Mesothelial cell of epicardium (in vitro differentiated cells): ENCODE measurements around the gene SPINK6. TPM values are rescaled to one million over a fixed set of nuclear protein-coding genes. Genes with fewer than 3 reads are reported as not detected.
A peak's percentile ranks its signal among the peaks of the same experiment; 100 is the strongest.

ENCODE experiments used
- DNase-seq, 2 experiments: peaks; one replicate each; pipeline ENCODE4 v3.0.0; 2021; ENCODE audit warnings: low spot score in 2 of 2; ENCODE audit not compliant: unreplicated experiment in 2 of 2
- H3K27ac Mint-ChIP-seq: 2 replicates; pipeline ENCODE4 v1.8.0; 2021; ENCODE audit warnings: mixed read lengths
- H3K27me3 Mint-ChIP-seq: 2 replicates; pipeline ENCODE4 v1.8.0; 2021; ENCODE audit warnings: low read depth, mixed read lengths
- H3K36me3 Mint-ChIP-seq: 2 replicates; pipeline ENCODE4 v1.8.0; 2021; ENCODE audit warnings: mixed read lengths
- H3K4me1 Mint-ChIP-seq: 2 replicates; pipeline ENCODE4 v1.8.0; 2021; ENCODE audit warnings: mixed read lengths
- H3K4me3 Mint-ChIP-seq: 2 replicates; pipeline ENCODE4 v1.8.0; 2021; ENCODE audit warnings: mild to moderate bottlenecking, moderate library complexity, mixed read lengths
- H3K9me3 Mint-ChIP-seq: 2 replicates; pipeline ENCODE4 v1.8.0; 2021; ENCODE audit warnings: mixed read lengths
- CTCF ChIP-seq: fragments of 200-600 bp; sonication (generic); IDR thresholded peaks from one replicate; pipeline ENCODE4 v1.5.0; 2021; ENCODE audit warnings: antibody characterized with exemption; ENCODE audit not compliant: unreplicated experiment
- total RNA-seq: library from RNA; stranded (reverse); gene quantifications from 3 replicates; pipeline ENCODE4 v1.2.1, GENCODE V29; 2021

SPINK6 gene
- total RNA-seq, 1 donor from 2014 or later, result not detected

GRCh38 chr5:148186248-148187003 lies 16.4 kb upstream of the SPINK6 start:
- H3K4me1 Mint-ChIP-seq, result no peaks in the 10 kb centered on the region
- H3K36me3 Mint-ChIP-seq, result no peaks in the 10 kb centered on the region
- H3K27ac Mint-ChIP-seq, result no peak overlapping the region
- no peaks in the 10 kb centered on the region for H3K9me3 Mint-ChIP-seq
- H3K27me3 Mint-ChIP-seq, result peaks cover 31% of the 10 kb centered on the region
- no peak for DNase-seq
- no peak overlapping the region for H3K4me3 Mint-ChIP-seq
- no peak for TF ChIP-seq CTCF

- Mint-ChIP-seq H3K9me3 (no peaks in the 10 kb centered on the region), H3K27me3 (peaks cover 20% of the 10 kb centered on the region), H3K4me1 (peaks cover 11% of the 10 kb centered on the region), H3K36me3 (no peaks in the 10 kb centered on the region), H3K27ac (no peak overlapping the region), H3K4me3 (no peak overlapping the region)
- no peak for TF ChIP-seq CTCF
- DNase-seq, result no peak
These were observed 11.8 kb upstream of the SPINK6 start for GRCh38 chr5:148191010-148191409.

GRCh38 chr5:148193202-148193601 lies 9.6 kb upstream of the SPINK6 start:
- peaks cover 15% of the 10 kb centered on the region for H3K27me3 Mint-ChIP-seq
- H3K4me1 Mint-ChIP-seq, result peaks cover 11% of the 10 kb centered on the region
- no peaks in the 10 kb centered on the region for H3K36me3 Mint-ChIP-seq
- no peak for TF ChIP-seq CTCF
- H3K27ac Mint-ChIP-seq, result peak overlapping the region; percentile 44
- no peak overlapping the region for H3K4me3 Mint-ChIP-seq
- H3K9me3 Mint-ChIP-seq, result no peaks in the 10 kb centered on the region
- no peak for DNase-seq

GRCh38 chr5:148201151-148201550 lies 1.7 kb upstream of the SPINK6 start:
- Mint-ChIP-seq H3K27me3 (peaks cover 10% of the 10 kb centered on the region), H3K4me3 (no peak overlapping the region), H3K36me3 (no peaks in the 10 kb centered on the region), H3K4me1 (no peaks in the 10 kb centered on the region), H3K9me3 (no peaks in the 10 kb centered on the region), H3K27ac (no peak overlapping the region)
- no peak for TF ChIP-seq CTCF
- no peak for DNase-seq

GRCh38 chr5:148205044-148205806 lies 2.4 kb downstream of the SPINK6 start:
- Mint-ChIP-seq H3K36me3 (no peaks in the 10 kb centered on the region), H3K4me1 (peaks cover 4% of the 10 kb centered on the region), H3K27ac (no peak overlapping the region), H3K9me3 (no peaks in the 10 kb centered on the region), H3K4me3 (no peak overlapping the region), H3K27me3 (peaks cover 8% of the 10 kb centered on the region)
- DNase-seq, result no peak
- no peak for TF ChIP-seq CTCF
